Retinal pigment epithelial cell (primary cell): ENCODE results near the gene PHACTR3.

Experiments used
- DNase-seq: peaks from one replicate; pipeline ENCODE4 v3.0.0-alpha.2; 2010; ENCODE audit warnings: low read depth
- H3K4me3 ChIP-seq: 2 replicates; pipeline ENCODE4 v1.5.1; 2011; ENCODE audit warnings: mild to moderate bottlenecking, low read length, control low read depth, moderate library complexity
- TF ChIP-seq, protein P1 (sequence below): conservative IDR thresholded peaks from 2 replicates; pipeline ENCODE4 v1.5.1; 2011; ENCODE audit warnings: low read depth, low read length, control low read depth, inconsistent platforms

The PHACTR3 gene

DNA sequence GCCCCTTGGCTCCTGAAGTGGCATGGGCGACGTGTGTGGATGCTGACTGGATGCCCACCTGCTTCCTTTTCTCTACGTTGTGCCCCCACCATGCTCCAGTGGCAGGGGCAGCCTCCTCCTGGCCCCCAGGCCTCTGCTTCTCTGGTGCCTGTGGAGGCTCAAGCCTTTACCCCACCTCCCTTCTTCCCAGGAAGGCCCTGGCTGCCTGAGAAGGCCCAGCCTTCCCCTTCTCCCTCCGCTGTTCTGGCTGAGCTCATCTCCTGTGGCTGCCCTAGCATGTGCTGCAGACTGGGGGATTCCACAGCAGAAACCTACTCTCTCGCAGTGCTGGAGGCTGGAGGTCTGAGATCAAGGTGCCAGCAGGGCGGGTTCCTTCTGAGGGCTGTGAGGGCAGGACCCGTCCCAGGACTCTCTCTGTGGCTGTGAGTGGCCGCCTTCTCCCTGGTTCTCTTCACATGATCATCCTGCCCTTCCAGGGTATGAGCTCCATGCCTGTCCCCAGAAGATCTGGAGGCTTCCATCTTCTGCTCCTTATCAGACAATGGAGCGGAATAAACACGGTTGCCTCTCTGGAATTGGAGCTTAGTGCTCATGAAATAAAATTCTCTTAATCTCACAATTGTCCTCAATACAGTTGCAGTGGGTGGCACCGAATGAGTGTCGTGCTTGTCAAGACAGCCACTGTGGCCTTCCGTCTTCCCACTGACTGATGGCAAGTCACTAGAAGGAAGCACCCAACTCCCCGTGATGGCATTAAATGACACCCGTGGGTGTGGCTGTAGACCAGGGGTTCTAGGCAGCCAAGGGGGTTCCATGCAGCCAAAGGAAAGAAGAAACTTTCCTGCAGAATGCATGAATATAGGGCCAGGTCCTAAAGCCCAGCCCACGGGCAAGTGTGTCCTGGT lies 25.1 kb downstream of the PHACTR3 start:
- H3K4me3 ChIP-seq, result no peak overlapping the region
- no peak for DNase-seq
- TF ChIP-seq, protein P1, sequence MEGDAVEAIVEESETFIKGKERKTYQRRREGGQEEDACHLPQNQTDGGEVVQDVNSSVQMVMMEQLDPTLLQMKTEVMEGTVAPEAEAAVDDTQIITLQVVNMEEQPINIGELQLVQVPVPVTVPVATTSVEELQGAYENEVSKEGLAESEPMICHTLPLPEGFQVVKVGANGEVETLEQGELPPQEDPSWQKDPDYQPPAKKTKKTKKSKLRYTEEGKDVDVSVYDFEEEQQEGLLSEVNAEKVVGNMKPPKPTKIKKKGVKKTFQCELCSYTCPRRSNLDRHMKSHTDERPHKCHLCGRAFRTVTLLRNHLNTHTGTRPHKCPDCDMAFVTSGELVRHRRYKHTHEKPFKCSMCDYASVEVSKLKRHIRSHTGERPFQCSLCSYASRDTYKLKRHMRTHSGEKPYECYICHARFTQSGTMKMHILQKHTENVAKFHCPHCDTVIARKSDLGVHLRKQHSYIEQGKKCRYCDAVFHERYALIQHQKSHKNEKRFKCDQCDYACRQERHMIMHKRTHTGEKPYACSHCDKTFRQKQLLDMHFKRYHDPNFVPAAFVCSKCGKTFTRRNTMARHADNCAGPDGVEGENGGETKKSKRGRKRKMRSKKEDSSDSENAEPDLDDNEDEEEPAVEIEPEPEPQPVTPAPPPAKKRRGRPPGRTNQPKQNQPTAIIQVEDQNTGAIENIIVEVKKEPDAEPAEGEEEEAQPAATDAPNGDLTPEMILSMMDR, result no peak

DNA sequence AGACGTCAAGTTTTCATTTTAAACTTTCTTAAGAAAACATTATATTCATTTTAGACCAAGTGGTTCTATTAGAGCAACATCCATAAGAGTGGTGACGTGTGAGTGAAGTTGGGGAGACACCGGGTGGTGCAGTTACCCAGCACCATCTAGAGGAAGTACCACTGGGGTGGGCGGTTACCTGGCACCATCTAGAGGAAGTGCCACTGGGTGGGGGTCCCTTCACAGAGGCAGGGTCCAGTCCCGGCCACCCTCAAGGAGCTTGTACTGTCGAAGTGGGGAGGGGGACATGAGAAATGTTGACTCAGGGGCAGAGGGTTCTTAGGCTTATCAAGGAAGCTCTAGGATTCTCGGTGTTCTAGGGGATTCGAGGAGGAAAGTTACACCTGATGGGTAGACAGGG lies 26.2 kb downstream of the PHACTR3 start:
- no peak for DNase-seq
- TF ChIP-seq, protein P1, result no peak
- H3K4me3 ChIP-seq, result no peak overlapping the region

DNA sequence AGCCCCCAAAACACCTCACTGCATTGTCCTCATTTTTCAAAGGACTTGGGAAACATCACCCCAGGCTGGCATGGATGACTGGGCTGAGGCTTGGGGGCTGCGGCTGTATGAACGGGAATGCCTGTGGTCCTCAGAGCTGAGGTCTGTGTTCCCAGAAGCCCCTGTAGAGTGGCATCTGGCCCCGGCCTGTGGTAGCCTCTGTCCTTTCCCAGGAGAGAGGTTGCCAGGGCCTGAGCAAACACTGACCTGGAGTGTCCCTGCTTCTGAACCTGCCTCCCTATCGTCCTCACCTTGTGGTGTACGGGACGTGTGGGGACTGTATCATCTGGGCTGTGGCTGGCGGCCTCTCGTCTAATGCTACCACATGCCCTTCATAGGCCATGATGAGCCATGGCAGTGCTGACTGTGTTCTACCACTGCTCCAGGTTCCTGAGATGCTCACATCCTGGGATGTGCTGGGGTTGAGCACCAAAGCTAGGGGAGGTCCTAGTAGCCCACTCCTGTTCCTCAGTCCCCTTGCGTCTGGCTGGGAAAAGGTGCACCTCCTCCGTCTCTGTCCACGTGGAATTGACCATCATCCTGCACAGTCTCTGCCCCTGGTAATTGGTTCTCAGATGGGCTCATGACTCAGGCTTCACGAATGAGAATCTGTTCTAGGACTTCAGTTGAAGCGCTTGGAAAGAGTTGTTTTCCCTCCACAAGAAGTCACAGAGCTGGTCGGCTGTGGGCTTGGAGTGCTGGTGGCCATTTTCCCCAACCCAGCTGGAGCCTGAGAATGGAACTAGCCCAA lies 27.6 kb downstream of the PHACTR3 start:
- DNase-seq, result no peak
- TF ChIP-seq, protein P1, result no peak
- no peak overlapping the region for H3K4me3 ChIP-seq

DNA sequence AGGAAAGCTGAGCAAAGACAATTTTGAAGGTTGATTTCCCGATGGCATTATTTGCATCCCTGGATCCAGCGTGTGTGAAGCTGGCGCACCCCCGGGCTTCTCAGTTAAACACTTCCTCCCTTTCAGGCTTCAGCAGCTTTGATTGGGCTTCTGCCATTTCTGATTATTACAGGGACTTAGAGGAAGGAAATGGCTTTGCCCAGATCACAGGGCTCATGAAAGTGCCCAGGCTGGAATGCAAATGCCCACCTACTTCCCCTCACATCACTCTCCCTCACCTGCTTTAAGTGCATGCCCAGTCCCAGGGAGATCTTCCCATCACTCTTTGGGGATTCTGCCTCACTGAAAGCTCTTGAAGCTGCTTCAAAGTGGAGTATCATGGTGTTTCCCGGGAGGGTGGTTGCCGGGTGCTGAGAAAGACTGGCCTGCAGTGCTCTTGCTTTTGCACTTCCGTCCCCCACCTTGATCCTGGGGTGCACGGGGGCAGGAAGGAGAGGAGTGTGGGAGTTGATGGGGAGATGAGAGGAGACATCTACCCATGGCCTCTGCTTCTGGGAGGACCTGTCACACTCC lies 28.3 kb downstream of the PHACTR3 start:
- no peak overlapping the region for H3K4me3 ChIP-seq
- DNase-seq, result no peak
- TF ChIP-seq, protein P1, result no peak

DNA sequence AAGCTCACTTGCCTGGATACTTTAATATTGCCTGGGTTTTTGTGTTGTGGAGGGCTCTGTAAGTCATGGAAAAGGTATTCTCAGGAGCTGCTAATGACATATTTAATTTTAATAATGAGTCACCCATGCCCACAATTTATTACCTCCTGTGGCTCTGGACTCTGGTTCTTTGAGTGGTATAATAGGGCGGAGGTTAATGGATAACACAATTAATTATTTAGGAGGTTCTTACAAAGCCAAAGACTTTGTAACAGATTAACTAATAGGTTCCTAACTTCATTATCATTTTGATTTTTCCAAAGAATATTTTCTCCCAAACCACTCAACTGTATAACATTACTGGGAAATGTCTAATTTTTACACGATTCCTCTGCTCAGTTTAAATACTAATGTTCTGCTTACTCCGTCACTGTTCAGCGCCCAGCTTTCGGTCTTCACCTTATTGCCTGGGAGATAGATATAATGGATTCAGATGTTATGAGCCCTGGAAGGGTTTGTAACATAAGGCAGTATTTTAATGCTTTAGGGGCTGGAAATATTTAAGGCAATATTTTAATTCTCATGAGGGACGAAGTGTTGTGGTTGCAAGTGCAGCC lies 29.4 kb downstream of the PHACTR3 start:
- TF ChIP-seq, protein P1, result no peak
- DNase-seq, result no peak
- H3K4me3 ChIP-seq, result no peak overlapping the region

DNA sequence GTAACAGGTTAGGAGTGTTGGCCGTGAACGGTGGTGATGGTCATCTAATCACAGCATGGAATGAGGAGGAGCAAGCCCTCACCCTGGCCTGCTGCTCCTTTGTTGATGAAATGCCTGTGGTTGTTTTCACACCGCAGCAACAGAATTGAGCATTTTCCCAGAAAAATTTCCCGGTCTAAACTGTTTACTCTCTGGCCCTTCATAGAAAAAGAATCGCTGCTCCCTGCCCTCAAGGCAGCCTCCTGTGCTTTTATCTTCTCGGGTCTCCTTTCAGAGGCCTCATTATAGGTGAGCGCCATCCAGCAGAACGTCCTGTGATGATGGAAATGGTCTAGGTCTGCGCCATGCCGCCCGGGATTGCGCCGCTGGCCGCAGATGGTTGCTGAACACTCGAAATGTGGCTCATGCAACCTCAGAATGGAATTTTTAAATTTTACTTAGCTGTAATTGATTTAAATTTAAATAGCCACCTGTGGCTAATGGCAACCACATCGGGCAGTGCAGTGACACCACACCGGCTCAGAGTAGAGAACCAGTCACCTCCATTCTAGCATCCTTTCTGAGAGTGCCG lies 30.2 kb downstream of the PHACTR3 start:
- TF ChIP-seq, protein P1, result no peak
- H3K4me3 ChIP-seq, result no peak overlapping the region
- DNase-seq, result no peak
